Neural progenitor cell (in vitro differentiated cells): ENCODE results near the gene POFUT1.

Experiments used
- EZH2 ChIP-seq: fragments of 200-600 bp; sonication (generic); IDR thresholded peaks from 2 replicates; pipeline ENCODE4 v1.6.1; 2017; ENCODE audit warnings: antibody characterized with exemption, mild to moderate bottlenecking, moderate library complexity
- EZH2phosphoT487 ChIP-seq: fragments of 200-600 bp; sonication (generic); IDR thresholded peaks from 2 replicates; pipeline ENCODE4 v1.6.1; 2017; ENCODE audit warnings: antibody characterized with exemption
- TF ChIP-seq, protein P1 (sequence below): fragments of 200-600 bp; sonication (generic); IDR thresholded peaks from 2 replicates; pipeline ENCODE4 v1.5.1; 2017; ENCODE audit warnings: antibody characterized with exemption, mild to moderate bottlenecking

- TF ChIP-seq, protein P1, sequence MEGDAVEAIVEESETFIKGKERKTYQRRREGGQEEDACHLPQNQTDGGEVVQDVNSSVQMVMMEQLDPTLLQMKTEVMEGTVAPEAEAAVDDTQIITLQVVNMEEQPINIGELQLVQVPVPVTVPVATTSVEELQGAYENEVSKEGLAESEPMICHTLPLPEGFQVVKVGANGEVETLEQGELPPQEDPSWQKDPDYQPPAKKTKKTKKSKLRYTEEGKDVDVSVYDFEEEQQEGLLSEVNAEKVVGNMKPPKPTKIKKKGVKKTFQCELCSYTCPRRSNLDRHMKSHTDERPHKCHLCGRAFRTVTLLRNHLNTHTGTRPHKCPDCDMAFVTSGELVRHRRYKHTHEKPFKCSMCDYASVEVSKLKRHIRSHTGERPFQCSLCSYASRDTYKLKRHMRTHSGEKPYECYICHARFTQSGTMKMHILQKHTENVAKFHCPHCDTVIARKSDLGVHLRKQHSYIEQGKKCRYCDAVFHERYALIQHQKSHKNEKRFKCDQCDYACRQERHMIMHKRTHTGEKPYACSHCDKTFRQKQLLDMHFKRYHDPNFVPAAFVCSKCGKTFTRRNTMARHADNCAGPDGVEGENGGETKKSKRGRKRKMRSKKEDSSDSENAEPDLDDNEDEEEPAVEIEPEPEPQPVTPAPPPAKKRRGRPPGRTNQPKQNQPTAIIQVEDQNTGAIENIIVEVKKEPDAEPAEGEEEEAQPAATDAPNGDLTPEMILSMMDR = no peak
- TF ChIP-seq EZH2 (no peak), EZH2phosphoT487 (no peak)
These were observed 2.3 kb downstream of the POFUT1 start for GRCh38 chr20:32209850-32210605.
